GM10248 (cell line): ENCODE measurements around the gene KLF1.
A peak's percentile ranks its signal among the peaks of the same experiment; 100 is the strongest.

Experiments
- CTCF ChIA-PET: fragments of 300-600 bp; sonication (Branson Sonifier 250); formaldehyde crosslinking; extraction: SDS; loops from one replicate; lab custom pipeline; 2021; ENCODE audit warnings: antibody characterized with exemption; lab: Yijun Ruan, JAX
- POLR2A ChIA-PET: fragments of 350-650 bp; sonication (Branson Sonifier 250); formaldehyde crosslinking; extraction: SDS; loops from one replicate; lab custom pipeline; 2020; ENCODE audit warnings: antibody characterized with exemption; lab: Yijun Ruan, JAX
- DNase-seq: peaks from one replicate; pipeline ENCODE4 v3.0.0; 2012; ENCODE audit errors: extremely low spot score
- CTCF ChIP-seq: IDR thresholded peaks from 2 replicates; pipeline ENCODE4 v1.5.1; 2012; ENCODE audit warnings: mild to moderate bottlenecking, low read depth; ENCODE audit errors: extremely low read depth, missing control alignments, control extremely low read depth

Gene KLF1

GRCh38 chr19:12886969-12887747, at the start of gene KLF1:
Gene KLF1, minus strand, starts transcription at chr19:12887201. Its CDS starts 61 bp downstream, at chr19:12887140.
- ChIA-PET CTCF (interaction anchor here (0.8 to 2.1 kb wide), 7 partner anchors 11 to 206 kb away, joined by 3 to 14 read pairs (median 5); no protein-coding TSS in a partner anchor), POLR2A (no interaction called here)
- no peak for TF ChIP-seq CTCF
- DNase-seq = no peak

- DNase-seq = no peak
Measured at GRCh38 chr19:12936582-12936981, 49.6 kb upstream of the KLF1 start.

GRCh38 chr19:12935071-12935470, 48.1 kb upstream of the KLF1 start:
- DNase-seq = no peak
- CTCF ChIA-PET = interaction anchor here (1.6 kb wide), 1 partner anchor 30 kb away, joined by 5 read pairs; no protein-coding TSS in a partner anchor
- no peak for TF ChIP-seq CTCF
- POLR2A ChIA-PET = interaction anchor here (0.6 to 0.7 kb wide), 2 partner anchors 24 to 27 kb away, joined by 3 to 13 read pairs; no protein-coding TSS in a partner anchor

More at GRCh38 chr19:12936582-12936981, 49.6 kb upstream of the KLF1 start:
- CTCF ChIA-PET = interaction anchor here (1.6 kb wide), 1 partner anchor 29 kb away, joined by 5 read pairs; no protein-coding TSS in a partner anchor
- TF ChIP-seq CTCF = no peak
- POLR2A ChIA-PET = no interaction called here

- TF ChIP-seq CTCF = no peak
- CTCF ChIA-PET = interaction anchor here (1.1 to 2.1 kb wide), 9 partner anchors 12 to 171 kb away, joined by 3 to 9 read pairs (median 3); partner anchors contain the start of genes GCDH and SYCE2
- peak; percentile 93 for DNase-seq
- POLR2A ChIA-PET = interaction anchor here (0.5 to 1.5 kb wide), 4 partner anchors 10 to 171 kb away, joined by 3 to 5 read pairs (median 4); no protein-coding TSS in a partner anchor
Measured at GRCh38 chr19:12933287-12934072, 46.5 kb upstream of the KLF1 start, which contains the start of gene FARSA. Gene FARSA, minus strand, starts transcription at chr19:12933711. Its CDS starts 15 bp downstream, at chr19:12933696.

GRCh38 chr19:12932392-12933286, 45.6 kb upstream of the KLF1 start:
- ChIA-PET CTCF (interaction anchor here (1.1 to 2.1 kb wide), 10 partner anchors 11 to 175 kb away, joined by 3 to 9 read pairs (median 4); partner anchors contain the start of genes GCDH and SYCE2), POLR2A (interaction anchor here (0.6 to 1.5 kb wide), 3 partner anchors 28 to 172 kb away, joined by 3 to 5 read pairs (median 4); no protein-coding TSS in a partner anchor)
- TF ChIP-seq CTCF = no peak
- no peak for DNase-seq
